HEK293 (cell line): Measurements from ENCODE around the gene RBBP5.

Experiments used
- CTCF ChIA-PET: fragments of 350-600 bp; formaldehyde crosslinking; extraction: SDS; loops from one replicate; lab custom pipeline; 2021; ENCODE audit warnings: antibody characterized with exemption; lab: Yijun Ruan, JAX
- POLR2A ChIA-PET: fragments of 300-600 bp; formaldehyde crosslinking; extraction: SDS; loops from one replicate; lab custom pipeline; 2020; ENCODE audit warnings: antibody characterized with exemption, inconsistent platforms; lab: Yijun Ruan, JAX
- H3K27ac ChIP-seq: fragments of 200-500 bp; sonication (Bioruptor generic); 2 replicates; pipeline ENCODE4 v1.5.1; 2014; ENCODE audit warnings: low read depth, low read length, control low read depth, inconsistent platforms; ENCODE audit errors: extremely low read depth
- H3K36me3 ChIP-seq, 2 experiments: fragments of 200-500 bp in 1 of 2; sonication (Bioruptor generic) in 1 of 2; 1 replicate in 1 of 2; 2 replicates in 1 of 2; pipeline ENCODE4 v1.5.1; 2014 to 2017; ENCODE audit warnings: inconsistent platforms in 2 of 2, low read length in 2 of 2; ENCODE audit not compliant: control insufficient read depth in 2 of 2, insufficient read depth in 1 of 2
- H3K4me1 ChIP-seq: fragments of 200-500 bp; sonication (Bioruptor generic); 2 replicates; pipeline ENCODE4 v1.5.1; 2014; ENCODE audit warnings: mild to moderate bottlenecking, low read length, inconsistent platforms; ENCODE audit not compliant: control insufficient read depth, insufficient read depth
- H3K4me3 ChIP-seq: 2 replicates; pipeline ENCODE4 v1.5.1; 2011; ENCODE audit warnings: low read depth, mild to moderate bottlenecking, control low read depth, low read length, moderate library complexity
- H3K9me3 ChIP-seq: fragments of 200-500 bp; sonication (Bioruptor generic); 2 replicates; pipeline ENCODE4 v1.5.1; 2014; ENCODE audit warnings: low read depth, low read length, inconsistent platforms; ENCODE audit not compliant: control insufficient read depth, insufficient read depth
- PRDM1 ChIP-seq: fragments of 450-650 bp; formaldehyde crosslinking; IDR thresholded peaks from 2 replicates; pipeline ENCODE4; 2016; ENCODE audit warnings: missing biosample characterization, missing genetic modification characterization
- WT1 ChIP-seq: fragments of 450-650 bp; formaldehyde crosslinking; IDR thresholded peaks from 2 replicates; pipeline ENCODE4 v1.5.1; 2016; ENCODE audit warnings: missing biosample characterization, missing genetic modification characterization
- ZBTB48 ChIP-seq: fragments of 450-650 bp; formaldehyde crosslinking; IDR thresholded peaks from 2 replicates; pipeline ENCODE4 v1.5.1; 2016; ENCODE audit warnings: missing biosample characterization, missing genetic modification characterization
- ZNF112 ChIP-seq: fragments of 450-650 bp; formaldehyde crosslinking; IDR thresholded peaks from 2 replicates; pipeline ENCODE4 v1.5.0; 2017; ENCODE audit warnings: missing biosample characterization, missing genetic modification characterization
- ZNF133 ChIP-seq: fragments of 450-650 bp; formaldehyde crosslinking; IDR thresholded peaks from 2 replicates; pipeline ENCODE4 v1.5.1; 2016; ENCODE audit warnings: missing biosample characterization, missing genetic modification characterization
- ZNF138 ChIP-seq: fragments of 450-650 bp; formaldehyde crosslinking; IDR thresholded peaks from 2 replicates; pipeline ENCODE4 v1.5.1; 2016; ENCODE audit warnings: missing biosample characterization, missing genetic modification characterization, borderline replicate concordance
- ZNF140 ChIP-seq: fragments of 450-650 bp; formaldehyde crosslinking; IDR thresholded peaks from 2 replicates; pipeline ENCODE4 v1.5.1; 2016; ENCODE audit warnings: missing biosample characterization, missing genetic modification characterization
- ZNF184 ChIP-seq: fragments of 450-650 bp; IDR thresholded peaks from 2 replicates; pipeline ENCODE4 v1.5.1; 2018; ENCODE audit warnings: missing biosample characterization, mild to moderate bottlenecking, missing genetic modification characterization
- ZNF354C ChIP-seq: fragments of 450-650 bp; formaldehyde crosslinking; IDR thresholded peaks from 2 replicates; pipeline ENCODE4 v1.5.1; 2016; ENCODE audit warnings: missing biosample characterization, missing genetic modification characterization, low read depth, borderline replicate concordance
- ZNF48 ChIP-seq: fragments of 450-650 bp; formaldehyde crosslinking; IDR thresholded peaks from 2 replicates; pipeline ENCODE4 v1.5.1; 2016; ENCODE audit warnings: missing biosample characterization, missing genetic modification characterization
- ZNF544 ChIP-seq: fragments of 450-650 bp; formaldehyde crosslinking; IDR thresholded peaks from 2 replicates; pipeline ENCODE4 v1.5.0; 2017; ENCODE audit warnings: missing biosample characterization, missing genetic modification characterization
- ZNF549 ChIP-seq: fragments of 450-650 bp; IDR thresholded peaks from 2 replicates; pipeline ENCODE4 v1.5.1; 2018; ENCODE audit warnings: missing biosample characterization, missing genetic modification characterization, mild to moderate bottlenecking, inconsistent platforms, moderate library complexity
- ZNF623 ChIP-seq: fragments of 450-650 bp; formaldehyde crosslinking; IDR thresholded peaks from 2 replicates; pipeline ENCODE4 v1.5.1; 2016; ENCODE audit warnings: missing biosample characterization, missing genetic modification characterization
- ZNF707 ChIP-seq: fragments of 450-650 bp; formaldehyde crosslinking; IDR thresholded peaks from 2 replicates; pipeline ENCODE4 v1.5.1; 2016; ENCODE audit warnings: missing biosample characterization, missing genetic modification characterization
- ZNF837 ChIP-seq: fragments of 450-650 bp; formaldehyde crosslinking; IDR thresholded peaks from 2 replicates; pipeline ENCODE4 v1.5.1; 2016; ENCODE audit warnings: missing biosample characterization, missing genetic modification characterization
- TF ChIP-seq, protein P1 (sequence below): fragments of 450-650 bp; formaldehyde crosslinking; IDR thresholded peaks from 2 replicates; pipeline ENCODE4 v1.5.1; 2016; ENCODE audit warnings: missing biosample characterization, missing genetic modification characterization
- TF ChIP-seq, protein P2 (sequence below): fragments of 450-650 bp; formaldehyde crosslinking; IDR thresholded peaks from 2 replicates; pipeline ENCODE4 v1.5.1; 2016; ENCODE audit warnings: missing biosample characterization, missing genetic modification characterization
- TF ChIP-seq, protein P3 (sequence below): fragments of 450-650 bp; formaldehyde crosslinking; IDR thresholded peaks from 2 replicates; pipeline ENCODE4 v1.5.0; 2017; ENCODE audit warnings: missing biosample characterization, missing genetic modification characterization, borderline replicate concordance
- TF ChIP-seq, protein P4 (sequence below): fragments of 450-650 bp; formaldehyde crosslinking; IDR thresholded peaks from 2 replicates; pipeline ENCODE4 v1.5.1; 2016; ENCODE audit warnings: missing biosample characterization, missing genetic modification characterization
- TF ChIP-seq, protein P5 (sequence below): fragments of 450-650 bp; formaldehyde crosslinking; IDR thresholded peaks from 2 replicates; pipeline ENCODE4; 2016; ENCODE audit warnings: missing biosample characterization, missing genetic modification characterization

RBBP5 gene

DNA sequence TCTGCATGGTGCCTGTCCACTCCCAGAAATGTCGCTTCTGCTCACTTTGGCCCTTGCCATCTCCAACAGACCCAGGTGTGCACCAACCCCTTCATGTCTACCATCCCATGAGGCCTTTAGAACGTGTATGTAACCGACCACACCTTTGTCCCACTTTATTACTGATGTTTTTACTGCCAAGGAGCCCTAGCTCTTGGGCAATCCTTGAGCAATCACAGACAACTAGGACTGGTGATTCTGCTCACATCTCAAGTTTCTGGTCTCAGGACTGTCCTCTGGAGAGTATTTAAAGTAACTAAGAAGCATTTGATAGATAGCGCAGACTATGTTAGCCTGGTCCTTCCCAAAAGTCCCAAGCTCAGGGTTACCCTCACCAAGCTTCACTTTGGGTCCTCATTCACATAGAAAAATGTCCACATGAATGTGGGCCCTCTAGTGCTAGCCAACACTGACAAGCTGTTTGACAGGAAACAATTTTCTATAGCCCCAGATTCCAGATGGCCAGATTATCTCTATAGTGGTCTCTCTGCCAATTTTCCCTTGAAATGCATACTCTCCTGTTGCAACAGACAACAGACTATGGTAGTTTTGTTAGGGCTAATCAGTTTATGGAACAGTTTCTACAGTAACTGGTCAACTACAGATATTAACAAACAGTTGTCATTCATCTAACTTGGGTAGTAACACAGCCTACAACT lies 30.6 kb downstream of the RBBP5 start:
- Histone ChIP-seq H3K4me3 (no peak overlapping the region), H3K4me1 (no peaks in the 10 kb centered on the region), H3K27ac (no peak overlapping the region), H3K36me3 (peaks cover 36 to 86% of the 10 kb centered on the region in 2 experiments), H3K9me3 (no peaks in the 10 kb centered on the region)
- ChIA-PET POLR2A (no interaction called here), CTCF (interaction anchor here (1.1 to 3.5 kb wide), 2 partner anchors 29 to 284 kb away, joined by 4 to 13 read pairs; no protein-coding TSS in a partner anchor)
- no peak for TF ChIP-seq ZNF549 (tag by site-specific recombination)
- TF ChIP-seq, protein P1, sequence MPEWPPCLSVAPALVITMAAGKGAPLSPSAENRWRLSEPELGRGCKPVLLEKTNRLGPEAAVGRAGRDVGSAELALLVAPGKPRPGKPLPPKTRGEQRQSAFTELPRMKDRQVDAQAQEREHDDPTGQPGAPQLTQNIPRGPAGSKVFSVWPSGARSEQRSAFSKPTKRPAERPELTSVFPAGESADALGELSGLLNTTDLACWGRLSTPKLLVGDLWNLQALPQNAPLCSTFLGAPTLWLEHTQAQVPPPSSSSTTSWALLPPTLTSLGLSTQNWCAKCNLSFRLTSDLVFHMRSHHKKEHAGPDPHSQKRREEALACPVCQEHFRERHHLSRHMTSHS, result no peak
- no peak for TF ChIP-seq ZNF707 (tag by site-specific recombination)
- TF ChIP-seq ZNF112, result no peak
- TF ChIP-seq ZBTB48 (tag by site-specific recombination), result no peak
- no peak for TF ChIP-seq ZNF140 (tag by site-specific recombination)

DNA sequence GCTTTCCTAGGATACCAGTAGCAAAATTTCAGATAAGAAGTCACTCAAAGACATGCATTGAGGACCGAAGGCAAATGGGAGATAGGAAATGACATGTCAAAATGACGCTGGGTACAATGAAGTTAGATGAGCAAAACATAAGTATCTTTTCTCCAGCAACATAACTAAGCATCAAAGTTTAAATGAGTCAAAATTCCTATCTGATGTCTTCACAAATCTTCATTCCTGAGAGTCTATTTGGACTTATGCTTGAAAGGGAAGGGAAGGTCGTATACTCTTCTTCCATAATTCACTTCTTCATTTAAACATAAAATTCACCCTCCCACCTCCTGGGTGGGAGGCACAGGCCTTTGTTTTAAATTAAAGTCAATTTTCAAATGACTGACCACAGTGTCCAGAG lies 33.4 kb downstream of the RBBP5 start:
- no peak overlapping the region for H3K27ac ChIP-seq
- H3K4me1 ChIP-seq, result no peaks in the 10 kb centered on the region
- ChIA-PET CTCF (interaction anchor here (0.5 to 3.5 kb wide), 5 partner anchors 26 to 380 kb away, joined by 3 to 13 read pairs (median 4); no protein-coding TSS in a partner anchor), POLR2A (no interaction called here)
- H3K36me3 ChIP-seq, result peaks cover 22 to 86% of the 10 kb centered on the region in 2 experiments
- no peak overlapping the region for H3K4me3 ChIP-seq
- TF ChIP-seq ZNF623 (tag by site-specific recombination) (no peak), WT1 (no peak), ZNF112 (no peak), ZNF48 (tag by site-specific recombination) (no peak), ZNF184 (tag by site-specific recombination) (no peak), PRDM1 (tag by site-specific recombination) (no peak), ZNF133 (tag by site-specific recombination) (no peak), ZNF544 (tag by site-specific recombination) (no peak), ZNF837 (tag by site-specific recombination) (no peak), ZNF354C (tag by site-specific recombination) (no peak), ZNF138 (tag by site-specific recombination) (no peak)
- TF ChIP-seq, protein P2, sequence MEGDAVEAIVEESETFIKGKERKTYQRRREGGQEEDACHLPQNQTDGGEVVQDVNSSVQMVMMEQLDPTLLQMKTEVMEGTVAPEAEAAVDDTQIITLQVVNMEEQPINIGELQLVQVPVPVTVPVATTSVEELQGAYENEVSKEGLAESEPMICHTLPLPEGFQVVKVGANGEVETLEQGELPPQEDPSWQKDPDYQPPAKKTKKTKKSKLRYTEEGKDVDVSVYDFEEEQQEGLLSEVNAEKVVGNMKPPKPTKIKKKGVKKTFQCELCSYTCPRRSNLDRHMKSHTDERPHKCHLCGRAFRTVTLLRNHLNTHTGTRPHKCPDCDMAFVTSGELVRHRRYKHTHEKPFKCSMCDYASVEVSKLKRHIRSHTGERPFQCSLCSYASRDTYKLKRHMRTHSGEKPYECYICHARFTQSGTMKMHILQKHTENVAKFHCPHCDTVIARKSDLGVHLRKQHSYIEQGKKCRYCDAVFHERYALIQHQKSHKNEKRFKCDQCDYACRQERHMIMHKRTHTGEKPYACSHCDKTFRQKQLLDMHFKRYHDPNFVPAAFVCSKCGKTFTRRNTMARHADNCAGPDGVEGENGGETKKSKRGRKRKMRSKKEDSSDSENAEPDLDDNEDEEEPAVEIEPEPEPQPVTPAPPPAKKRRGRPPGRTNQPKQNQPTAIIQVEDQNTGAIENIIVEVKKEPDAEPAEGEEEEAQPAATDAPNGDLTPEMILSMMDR (tag by site-specific recombination), result no peak
- TF ChIP-seq, protein P3, sequence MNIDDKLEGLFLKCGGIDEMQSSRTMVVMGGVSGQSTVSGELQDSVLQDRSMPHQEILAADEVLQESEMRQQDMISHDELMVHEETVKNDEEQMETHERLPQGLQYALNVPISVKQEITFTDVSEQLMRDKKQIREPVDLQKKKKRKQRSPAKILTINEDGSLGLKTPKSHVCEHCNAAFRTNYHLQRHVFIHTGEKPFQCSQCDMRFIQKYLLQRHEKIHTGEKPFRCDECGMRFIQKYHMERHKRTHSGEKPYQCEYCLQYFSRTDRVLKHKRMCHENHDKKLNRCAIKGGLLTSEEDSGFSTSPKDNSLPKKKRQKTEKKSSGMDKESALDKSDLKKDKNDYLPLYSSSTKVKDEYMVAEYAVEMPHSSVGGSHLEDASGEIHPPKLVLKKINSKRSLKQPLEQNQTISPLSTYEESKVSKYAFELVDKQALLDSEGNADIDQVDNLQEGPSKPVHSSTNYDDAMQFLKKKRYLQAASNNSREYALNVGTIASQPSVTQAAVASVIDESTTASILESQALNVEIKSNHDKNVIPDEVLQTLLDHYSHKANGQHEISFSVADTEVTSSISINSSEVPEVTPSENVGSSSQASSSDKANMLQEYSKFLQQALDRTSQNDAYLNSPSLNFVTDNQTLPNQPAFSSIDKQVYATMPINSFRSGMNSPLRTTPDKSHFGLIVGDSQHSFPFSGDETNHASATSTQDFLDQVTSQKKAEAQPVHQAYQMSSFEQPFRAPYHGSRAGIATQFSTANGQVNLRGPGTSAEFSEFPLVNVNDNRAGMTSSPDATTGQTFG (tag by site-specific recombination), result no peak
- TF ChIP-seq, protein P4, sequence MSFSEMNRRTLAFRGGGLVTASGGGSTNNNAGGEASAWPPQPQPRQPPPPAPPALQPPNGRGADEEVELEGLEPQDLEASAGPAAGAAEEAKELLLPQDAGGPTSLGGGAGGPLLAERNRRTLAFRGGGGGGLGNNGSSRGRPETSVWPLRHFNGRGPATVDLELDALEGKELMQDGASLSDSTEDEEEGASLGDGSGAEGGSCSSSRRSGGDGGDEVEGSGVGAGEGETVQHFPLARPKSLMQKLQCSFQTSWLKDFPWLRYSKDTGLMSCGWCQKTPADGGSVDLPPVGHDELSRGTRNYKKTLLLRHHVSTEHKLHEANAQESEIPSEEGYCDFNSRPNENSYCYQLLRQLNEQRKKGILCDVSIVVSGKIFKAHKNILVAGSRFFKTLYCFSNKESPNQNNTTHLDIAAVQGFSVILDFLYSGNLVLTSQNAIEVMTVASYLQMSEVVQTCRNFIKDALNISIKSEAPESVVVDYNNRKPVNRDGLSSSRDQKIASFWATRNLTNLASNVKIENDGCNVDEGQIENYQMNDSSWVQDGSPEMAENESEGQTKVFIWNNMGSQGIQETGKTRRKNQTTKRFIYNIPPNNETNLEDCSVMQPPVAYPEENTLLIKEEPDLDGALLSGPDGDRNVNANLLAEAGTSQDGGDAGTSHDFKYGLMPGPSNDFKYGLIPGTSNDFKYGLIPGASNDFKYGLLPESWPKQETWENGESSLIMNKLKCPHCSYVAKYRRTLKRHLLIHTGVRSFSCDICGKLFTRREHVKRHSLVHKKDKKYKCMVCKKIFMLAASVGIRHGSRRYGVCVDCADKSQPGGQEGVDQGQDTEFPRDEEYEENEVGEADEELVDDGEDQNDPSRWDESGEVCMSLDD (tag by site-specific recombination), result no peak
- TF ChIP-seq, protein P5, sequence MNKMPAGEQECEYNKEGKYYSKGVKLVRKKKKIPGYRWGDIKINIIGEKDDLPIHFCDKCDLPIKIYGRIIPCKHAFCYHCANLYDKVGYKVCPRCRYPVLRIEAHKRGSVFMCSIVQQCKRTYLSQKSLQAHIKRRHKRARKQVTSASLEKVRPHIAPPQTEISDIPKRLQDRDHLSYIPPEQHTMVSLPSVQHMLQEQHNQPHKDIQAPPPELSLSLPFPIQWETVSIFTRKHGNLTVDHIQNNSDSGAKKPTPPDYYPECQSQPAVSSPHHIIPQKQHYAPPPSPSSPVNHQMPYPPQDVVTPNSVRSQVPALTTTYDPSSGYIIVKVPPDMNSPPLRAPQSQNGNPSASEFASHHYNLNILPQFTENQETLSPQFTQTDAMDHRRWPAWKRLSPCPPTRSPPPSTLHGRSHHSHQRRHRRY, result no peak
- no peaks in the 10 kb centered on the region for H3K9me3 ChIP-seq
